ENCODE results near the gene MACF1. TPM values are rescaled to one million over a fixed set of nuclear protein-coding genes. Genes with fewer than 3 reads are reported as not detected.

Gene MACF1
- total and polyA plus RNA-seq, 2 of the 13 experiments (the other 11 are each of a cell fraction or from before 2014, with no cell fraction given) = 36.7 to 65.4 TPM

DNA sequence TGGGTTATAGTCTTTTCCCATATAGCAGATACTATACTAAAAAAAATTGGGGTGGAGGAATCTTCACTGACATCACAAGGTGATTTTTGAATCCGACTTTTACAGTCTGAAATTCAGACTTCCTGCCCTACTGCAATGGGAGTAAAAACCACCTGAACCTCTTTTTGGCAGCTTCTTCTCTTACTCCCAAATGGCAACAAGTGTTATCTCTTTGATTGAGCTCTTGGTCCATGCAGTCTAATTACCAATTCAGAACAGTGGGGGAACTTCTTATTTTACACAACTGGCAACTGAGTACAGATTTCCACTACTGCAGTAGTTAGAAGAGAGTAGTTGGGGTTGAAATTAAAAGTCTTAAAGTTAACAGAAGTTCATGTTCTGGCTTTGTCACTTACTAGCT is 62.3 kb downstream of the MACF1 start:
- Histone ChIP-seq H4K20me1 (ENCODE audit: insufficient read depth, low read length) (0 out of 2 replicates have a peak, but pooled peaks cover 2% of the 10 kb centered on the region), H3K4me2 (ENCODE audit: low read depth, low read length) (no peak overlapping the region), H3K9ac (ENCODE audit: insufficient read depth, low read depth, low read length) (no peak overlapping the region), H3K4me3 (replicated peaks in 1 of 3; ENCODE audit: insufficient read depth in 1 of 3, low read depth in 2 of 3, low read length in 3 of 3) (no peak overlapping the region), H2AFZ (ENCODE audit: low read length) (no peak overlapping the region), H3K27me3 (ENCODE audit: control insufficient read depth in 1 of 2, insufficient read depth in 2 of 2, low read length in 2 of 2) (no peaks in the 10 kb centered on the region), H3K9me3 (ENCODE audit: low read length) (no peaks in the 10 kb centered on the region), H3K36me3 (replicated peaks in 1 of 2; ENCODE audit: control insufficient read depth in 1 of 2, insufficient read depth in 2 of 2, low read length in 2 of 2) (peaks cover 2 to 10% of the 10 kb centered on the region in 2 experiments; a peak in 3 of 5 replicates), H3K79me2 (ENCODE audit: insufficient read depth, low read length) (peaks cover 10% of the 10 kb centered on the region), H3K27ac (ENCODE audit: extremely low read length, insufficient read depth, low read length) (no peak overlapping the region), H3K4me1 (ENCODE audit: insufficient read depth, low read length) (peaks cover 22% of the 10 kb centered on the region)
- 100% methylated on average over 1 of the region's 1 CpG for WGBS (ENCODE audit: low lambda C conversion rate)
- POLR2A ChIA-PET = no interaction called here
- BruUV-seq (replicated peaks) = no TSS peak
- ATAC-seq (no peak), DNase-seq (ENCODE audit: low spot score) (no peak), FAIRE-seq (no peak)
- no peak for TF ChIP-seq NFYB (CRISPR knock-in tag; IDR thresholded peaks at IDR 0.05)
- TF ChIP-seq NR2C2 (CRISPR knock-in tag; IDR thresholded peaks at IDR 0.05; ENCODE audit: borderline replicate concordance) = no peak
- TF ChIP-seq, protein P1, sequence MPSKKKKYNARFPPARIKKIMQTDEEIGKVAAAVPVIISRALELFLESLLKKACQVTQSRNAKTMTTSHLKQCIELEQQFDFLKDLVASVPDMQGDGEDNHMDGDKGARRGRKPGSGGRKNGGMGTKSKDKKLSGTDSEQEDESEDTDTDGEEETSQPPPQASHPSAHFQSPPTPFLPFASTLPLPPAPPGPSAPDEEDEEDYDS (CRISPR knock-in tag; IDR thresholded peaks at IDR 0.05) = no peak
- no peak for TF ChIP-seq SMARCC2 (IDR thresholded peaks at IDR 0.05)
- TF ChIP-seq ZNF20 (CRISPR knock-in tag; IDR thresholded peaks at IDR 0.05) = no peak
- TF ChIP-seq ZFP41 (CRISPR knock-in tag; IDR thresholded peaks at IDR 0.05; ENCODE audit: borderline replicate concordance) = no peak
- no peak for TF ChIP-seq EP300 (IDR thresholded peaks at IDR 0.05; ENCODE audit: low read depth in 2 of 2, low read length in 2 of 2)
- no peak for TF ChIP-seq EP300 (CRISPR knock-in tag; IDR thresholded peaks at IDR 0.05; ENCODE audit: borderline replicate concordance)
- TF ChIP-seq ZNF850 (CRISPR knock-in tag; conservative IDR thresholded peaks at IDR 0.05) = no peak
- TF ChIP-seq ZNF451 (CRISPR knock-in tag; IDR thresholded peaks at IDR 0.05) = no peak
- no peak for TF ChIP-seq CREM (IDR thresholded peaks at IDR 0.05)
- TF ChIP-seq CREM (CRISPR knock-in tag; IDR thresholded peaks at IDR 0.05) = no peak
- TF ChIP-seq DPF2 (CRISPR knock-in tag; IDR thresholded peaks at IDR 0.05; ENCODE audit: borderline replicate concordance, low read depth) = no peak
- TF ChIP-seq GZF1 (CRISPR knock-in tag; IDR thresholded peaks at IDR 0.05) = no peak
- TF ChIP-seq RXRB (CRISPR knock-in tag; IDR thresholded peaks at IDR 0.05; ENCODE audit: borderline replicate concordance) = no peak
- in situ Hi-C loops (cut with HindIII; ENCODE audit: extremely low pct_ligation_motif_present, low pct_unique_long_range_greater_than_20kb) = no loop called here
- intact Hi-C loops (cut with micrococcal nuclease; ENCODE audit: unreplicated experiment) = no loop called here
- CTCF ChIA-PET (ENCODE audit: low intra/inter-chr PET ratio, low total read pairs) = no interaction called here

Data from HepG2 (cell line).